CD4-positive, alpha-beta T cell treated with Interleukin-10 for 1 hour (primary cell): ENCODE measurements around the gene PIK3R5.
"Not testable (repeated sequence)": the region's sequence is repeated elsewhere in the genome, so short reads cannot be mapped to it uniquely, and the experiment has no call there.

Experiments
- DNase-seq: peaks from one replicate; pipeline ENCODE4 v3.0.0-alpha.2; 2020

PIK3R5 gene

GRCh38 chr17:8872705-8873435 is 92.6 kb downstream of the PIK3R5 start:
- no peak for DNase-seq

- DNase-seq, result no peak
Observed at GRCh38 chr17:8872036-8872704, 93.3 kb downstream of the PIK3R5 start.

- DNase-seq, result no peak
Observed at GRCh38 chr17:8871081-8871581, 94.4 kb downstream of the PIK3R5 start.

- DNase-seq, result no peak
Observed at GRCh38 chr17:8870406-8871040, 95.0 kb downstream of the PIK3R5 start.

GRCh38 chr17:8869114-8869815 is 96.2 kb downstream of the PIK3R5 start:
- no peak for DNase-seq

- DNase-seq, result no peak
Observed at GRCh38 chr17:8868529-8868951, 97.0 kb downstream of the PIK3R5 start.

GRCh38 chr17:8868092-8868491 is 97.4 kb downstream of the PIK3R5 start:
- no peak for DNase-seq

- DNase-seq, result no peak
Observed at GRCh38 chr17:8867361-8867981, 98.0 kb downstream of the PIK3R5 start, which contains the start of gene PIK3R6. TSS of gene PIK3R6 (minus strand) at chr17:8867674. CDS start at chr17:8849794, 17,880 bp downstream.

GRCh38 chr17:8865811-8866210 is 99.7 kb downstream of the PIK3R5 start:
- no peak for DNase-seq

- no peak for DNase-seq
Observed at GRCh38 chr17:8865385-8865784, 100.1 kb downstream of the PIK3R5 start.

- no peak for DNase-seq
Observed at GRCh38 chr17:8862213-8863056, 103.1 kb downstream of the PIK3R5 start.

GRCh38 chr17:8861495-8862181 is 103.9 kb downstream of the PIK3R5 start:
- DNase-seq, result no peak

- DNase-seq, result no peak
Observed at GRCh38 chr17:8859804-8860430, 105.6 kb downstream of the PIK3R5 start.

- no peak for DNase-seq
Observed at GRCh38 chr17:8859027-8859803, 106.3 kb downstream of the PIK3R5 start.

- DNase-seq, result peak; percentile 18
Observed at GRCh38 chr17:8857919-8858318, 107.6 kb downstream of the PIK3R5 start.

GRCh38 chr17:8856869-8857575 is 108.5 kb downstream of the PIK3R5 start:
- no peak for DNase-seq

- DNase-seq, result not testable (repeated sequence)
Observed at GRCh38 chr17:8856205-8856603, 109.3 kb downstream of the PIK3R5 start.

GRCh38 chr17:8855477-8856204 is 109.9 kb downstream of the PIK3R5 start:
- DNase-seq, result no peak
